HCT116 (cell line): ENCODE results near the gene AGPAT2.

Experiments used
- CTCF ChIP-seq, 3 experiments: fragments of 200-600 bp in 1 of 3; sonication (generic) in 1 of 3; IDR thresholded peaks in 2 of 3; conservative IDR thresholded peaks in 1 of 3; 2 replicates each; pipeline ENCODE4 v1.5.1; 2012 to 2017; ENCODE audit warnings: low read depth in 2 of 3, low read length in 2 of 3, antibody characterized with exemption in 1 of 3, borderline replicate concordance in 1 of 3, control low read depth in 1 of 3, mild to moderate bottlenecking in 1 of 3, mixed read lengths in 1 of 3, mixed run types in 1 of 3, moderate library complexity in 1 of 3; ENCODE audit not compliant: insufficient read depth in 1 of 3
- SIN3A ChIP-seq: IDR thresholded peaks from 2 replicates; pipeline ENCODE4 v1.6.1; 2012; ENCODE audit warnings: low read depth
- YY1 ChIP-seq: IDR thresholded peaks from 2 replicates; pipeline ENCODE4 v1.6.1; 2011; ENCODE audit warnings: low read length, low read depth, moderate library complexity, mild to moderate bottlenecking; ENCODE audit not compliant: insufficient replicate concordance; ENCODE audit errors: extremely low read depth
- ZBTB33 ChIP-seq: IDR thresholded peaks from 2 replicates; pipeline ENCODE4 v1.6.1; 2011; ENCODE audit warnings: mild to moderate bottlenecking, low read length, moderate library complexity; ENCODE audit not compliant: insufficient replicate concordance; ENCODE audit errors: extremely low read depth

DNA sequence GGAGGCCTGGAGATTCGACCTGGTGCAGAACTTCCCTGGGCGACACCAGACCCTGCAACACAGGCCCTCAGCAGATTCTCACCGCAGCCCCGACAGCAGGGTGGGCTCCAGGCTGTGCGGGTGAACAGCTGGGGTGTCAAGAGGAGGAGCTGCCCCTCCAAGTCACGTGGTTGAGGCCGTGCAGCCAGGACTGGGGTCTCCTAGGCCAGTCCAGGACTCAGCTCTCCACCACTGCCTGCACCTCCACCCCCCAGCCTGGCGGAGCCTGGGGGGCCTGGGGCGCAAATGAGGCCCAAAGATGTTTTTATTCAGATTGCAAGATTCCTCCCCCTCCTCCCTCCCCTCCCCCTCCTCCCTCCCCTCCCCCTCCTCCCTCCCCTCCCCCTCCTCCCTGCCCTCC lies 9.2 kb upstream of the AGPAT2 start:
- TF ChIP-seq CTCF (IDR thresholded peaks at IDR 0.05 in 2 of 3, conservative IDR thresholded peaks at IDR 0.05 in 1 of 3; ENCODE audit: borderline replicate concordance in 1 of 3, insufficient read depth in 1 of 3, low read depth in 2 of 3, low read length in 2 of 3) (no peak), ZBTB33 (no peak), YY1 (no peak), SIN3A (no peak)
